Loucy (cell line): Measurements from ENCODE around the gene RPTOR.

Source experiments
- EZH2phosphoT487 ChIP-seq: fragments of 200-600 bp; IDR thresholded peaks from 2 replicates; pipeline ENCODE4 v1.6.1; 2018; ENCODE audit warnings: antibody characterized with exemption, mild to moderate bottlenecking, moderate library complexity, borderline replicate concordance
- TF ChIP-seq, protein P1 (sequence below): fragments of 200-600 bp; sonication (generic); conservative IDR thresholded peaks from 2 replicates; pipeline ENCODE4 v1.5.1; 2014; ENCODE audit warnings: mild to moderate bottlenecking, antibody characterized with exemption, low read length

DNA sequence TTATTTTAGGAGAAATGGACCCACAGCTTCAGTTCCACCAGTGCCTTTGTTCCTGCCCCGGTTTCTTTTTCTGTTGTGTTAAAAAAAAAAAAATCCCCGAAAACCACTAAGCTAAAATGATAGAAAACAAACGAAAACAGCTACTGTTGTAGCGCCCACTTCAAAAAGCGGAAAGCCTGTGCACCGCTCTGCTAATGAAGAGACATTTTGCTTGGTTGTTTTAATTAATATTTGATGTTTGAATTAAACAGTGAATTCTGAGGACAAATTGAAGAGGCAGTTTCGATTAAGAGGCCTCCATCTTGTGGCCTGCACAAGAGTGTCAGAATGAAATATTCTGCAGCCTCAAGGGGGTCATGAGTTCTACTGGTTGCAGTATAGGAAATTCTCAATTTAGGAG is 186.7 kb downstream of the RPTOR start:
- TF ChIP-seq, protein P1, sequence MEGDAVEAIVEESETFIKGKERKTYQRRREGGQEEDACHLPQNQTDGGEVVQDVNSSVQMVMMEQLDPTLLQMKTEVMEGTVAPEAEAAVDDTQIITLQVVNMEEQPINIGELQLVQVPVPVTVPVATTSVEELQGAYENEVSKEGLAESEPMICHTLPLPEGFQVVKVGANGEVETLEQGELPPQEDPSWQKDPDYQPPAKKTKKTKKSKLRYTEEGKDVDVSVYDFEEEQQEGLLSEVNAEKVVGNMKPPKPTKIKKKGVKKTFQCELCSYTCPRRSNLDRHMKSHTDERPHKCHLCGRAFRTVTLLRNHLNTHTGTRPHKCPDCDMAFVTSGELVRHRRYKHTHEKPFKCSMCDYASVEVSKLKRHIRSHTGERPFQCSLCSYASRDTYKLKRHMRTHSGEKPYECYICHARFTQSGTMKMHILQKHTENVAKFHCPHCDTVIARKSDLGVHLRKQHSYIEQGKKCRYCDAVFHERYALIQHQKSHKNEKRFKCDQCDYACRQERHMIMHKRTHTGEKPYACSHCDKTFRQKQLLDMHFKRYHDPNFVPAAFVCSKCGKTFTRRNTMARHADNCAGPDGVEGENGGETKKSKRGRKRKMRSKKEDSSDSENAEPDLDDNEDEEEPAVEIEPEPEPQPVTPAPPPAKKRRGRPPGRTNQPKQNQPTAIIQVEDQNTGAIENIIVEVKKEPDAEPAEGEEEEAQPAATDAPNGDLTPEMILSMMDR, result no peak
- no peak for TF ChIP-seq EZH2phosphoT487
